ENCODE data around the gene COL21A1. TPM values are rescaled to one million over a fixed set of nuclear protein-coding genes. Genes with fewer than 3 reads are reported as not detected.

COL21A1 gene
- total RNA-seq, 2 experiments from 2014 or later = not detected

DNA sequence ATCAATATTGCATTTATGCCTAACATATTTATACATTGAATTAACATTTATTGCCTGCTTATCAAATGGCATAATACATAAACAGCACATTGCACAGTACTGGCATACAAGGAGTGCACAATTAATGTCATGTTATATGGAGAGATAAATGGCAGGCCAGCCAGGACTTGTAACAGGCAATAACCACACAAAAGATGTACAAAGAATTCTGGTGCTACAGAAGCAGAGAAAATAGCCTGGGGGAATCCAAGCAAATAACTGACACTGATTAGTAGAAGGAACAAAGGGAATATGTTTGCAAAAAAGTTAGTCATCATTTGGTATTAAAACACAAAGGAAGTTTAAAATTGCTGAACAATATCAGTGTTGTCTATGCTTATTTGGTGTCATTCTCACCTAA, 27.3 kb downstream of the COL21A1 start:
- POLR2A ChIA-PET = interaction anchor here (0.8 kb wide), 1 partner anchor 26 kb away, joined by 3 read pairs; no protein-coding TSS in a partner anchor
- Histone ChIP-seq H3K4me1 (ENCODE audit: insufficient read depth, low read length, poor library complexity, severe bottlenecking) (no peaks in the 10 kb centered on the region), H3K4me2 (ENCODE audit: low read length) (no peak overlapping the region), H4K20me1 (ENCODE audit: insufficient read depth, low read length) (no peaks in the 10 kb centered on the region), H3K36me3 (ENCODE audit: insufficient read depth, low read length) (no peaks in the 10 kb centered on the region), H3K9me2 (ENCODE audit: insufficient read depth, low read length) (no peaks in the 10 kb centered on the region), H2AFZ (ENCODE audit: low read length) (no peak overlapping the region), H3K79me2 (ENCODE audit: insufficient read depth, low read depth, low read length) (no peaks in the 10 kb centered on the region), H3K27ac (ENCODE audit: low read depth, low read length, poor library complexity, severe bottlenecking) (no peak overlapping the region), H3K4me3 (ENCODE audit: low read depth, low read length, poor library complexity, severe bottlenecking) (no peak overlapping the region), H3K9me3 (ENCODE audit: low read length) (no peaks in the 10 kb centered on the region)
- CTCF ChIA-PET (ENCODE audit: unreplicated experiment) = no interaction called here
- no TSS peak for BruUV-seq (replicated peaks)
- DNase-seq (ENCODE audit: low spot score) = no peak
- intact Hi-C loops (cut with micrococcal nuclease; ENCODE audit: unreplicated experiment) = no loop called here
- no peak for TF ChIP-seq CTCF (conservative IDR thresholded peaks at IDR 0.05; ENCODE audit: low read length)
- TF ChIP-seq EZH2phosphoT487 (IDR thresholded peaks at IDR 0.05; ENCODE audit: borderline replicate concordance, low read depth, low read length) = no peak

DNA sequence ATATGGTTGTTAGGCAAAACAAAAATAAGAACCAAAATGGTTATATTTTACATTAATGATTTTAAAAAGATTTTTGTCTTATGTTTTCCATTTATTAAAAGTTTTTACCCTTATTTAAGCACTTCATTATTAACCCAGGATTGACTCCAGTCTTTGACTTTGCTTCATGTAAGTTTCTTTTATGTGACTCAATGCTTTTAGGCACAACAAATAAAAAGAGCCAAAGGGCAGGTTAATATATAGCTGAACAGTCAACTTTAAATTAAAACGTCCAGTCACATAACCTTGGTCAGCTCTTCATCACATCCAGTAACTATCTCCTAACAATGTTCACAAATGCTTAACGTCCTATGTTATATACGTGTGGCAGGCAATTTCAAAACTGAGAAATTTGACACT, 32.7 kb downstream of the COL21A1 start:
- ChIA-PET CTCF (ENCODE audit: unreplicated experiment) (no interaction called here), POLR2A (no interaction called here)
- Histone ChIP-seq H3K4me3 (ENCODE audit: low read depth, low read length, poor library complexity, severe bottlenecking) (no peak overlapping the region), H4K20me1 (ENCODE audit: insufficient read depth, low read length) (no peaks in the 10 kb centered on the region), H3K36me3 (ENCODE audit: insufficient read depth, low read length) (no peaks in the 10 kb centered on the region), H3K9me2 (ENCODE audit: insufficient read depth, low read length) (no peaks in the 10 kb centered on the region), H3K4me2 (ENCODE audit: low read length) (no peak overlapping the region), H3K79me2 (ENCODE audit: insufficient read depth, low read depth, low read length) (no peaks in the 10 kb centered on the region), H3K27ac (ENCODE audit: low read depth, low read length, poor library complexity, severe bottlenecking) (no peak overlapping the region), H2AFZ (ENCODE audit: low read length) (no peak overlapping the region), H3K4me1 (ENCODE audit: insufficient read depth, low read length, poor library complexity, severe bottlenecking) (no peaks in the 10 kb centered on the region), H3K9me3 (ENCODE audit: low read length) (no peaks in the 10 kb centered on the region)
- intact Hi-C loops (cut with micrococcal nuclease; ENCODE audit: unreplicated experiment) = no loop called here
- no TSS peak for BruUV-seq (replicated peaks)
- DNase-seq (ENCODE audit: low spot score) = no peak
- TF ChIP-seq CTCF (conservative IDR thresholded peaks at IDR 0.05; ENCODE audit: low read length) (no peak), EZH2phosphoT487 (IDR thresholded peaks at IDR 0.05; ENCODE audit: borderline replicate concordance, low read depth, low read length) (no peak)

DNA sequence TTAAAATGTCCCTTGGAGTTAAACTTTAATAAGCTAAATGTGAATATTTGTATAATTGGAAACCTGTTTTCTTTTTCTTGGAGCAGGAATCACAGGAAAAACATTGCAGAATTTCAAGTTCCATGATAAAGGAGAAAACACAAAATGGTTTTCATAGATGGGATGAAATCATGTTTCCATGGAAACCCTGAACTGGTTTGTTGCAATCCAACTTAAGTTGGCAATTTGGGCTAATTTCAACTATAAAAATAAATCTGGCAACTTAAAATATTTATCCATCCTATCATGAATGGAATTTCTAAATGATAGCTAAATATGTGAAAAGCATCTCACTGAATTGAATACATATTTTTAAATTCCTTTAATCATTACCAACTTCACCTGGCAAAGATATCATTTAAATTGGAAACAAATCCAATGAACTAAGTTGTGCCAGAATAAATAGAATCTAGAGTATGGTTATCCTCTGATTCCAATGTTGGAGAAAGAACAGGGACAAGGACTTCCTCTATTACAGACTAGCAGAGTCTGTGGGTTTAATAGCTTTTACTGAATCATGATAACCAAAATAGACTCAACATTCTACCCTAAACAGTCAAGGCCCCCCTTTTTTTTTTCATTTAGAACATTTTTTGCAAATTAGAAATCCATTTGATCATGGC, 33.2 kb downstream of the COL21A1 start:
- Histone ChIP-seq H3K4me3 (ENCODE audit: low read depth, low read length, poor library complexity, severe bottlenecking) (no peak overlapping the region), H3K4me1 (ENCODE audit: insufficient read depth, low read length, poor library complexity, severe bottlenecking) (no peaks in the 10 kb centered on the region), H2AFZ (ENCODE audit: low read length) (no peak overlapping the region), H3K36me3 (ENCODE audit: insufficient read depth, low read length) (no peaks in the 10 kb centered on the region), H3K9me2 (ENCODE audit: insufficient read depth, low read length) (no peaks in the 10 kb centered on the region), H3K9me3 (ENCODE audit: low read length) (no peaks in the 10 kb centered on the region), H3K27ac (ENCODE audit: low read depth, low read length, poor library complexity, severe bottlenecking) (no peak overlapping the region), H4K20me1 (ENCODE audit: insufficient read depth, low read length) (no peaks in the 10 kb centered on the region), H3K79me2 (ENCODE audit: insufficient read depth, low read depth, low read length) (no peaks in the 10 kb centered on the region), H3K4me2 (ENCODE audit: low read length) (no peak overlapping the region)
- DNase-seq (ENCODE audit: low spot score) = no peak
- no TSS peak for BruUV-seq (replicated peaks)
- intact Hi-C loops (cut with micrococcal nuclease; ENCODE audit: unreplicated experiment) = no loop called here
- TF ChIP-seq EZH2phosphoT487 (IDR thresholded peaks at IDR 0.05; ENCODE audit: borderline replicate concordance, low read depth, low read length) (no peak), CTCF (conservative IDR thresholded peaks at IDR 0.05; ENCODE audit: low read length) (no peak)
- CTCF ChIA-PET (ENCODE audit: unreplicated experiment) = no interaction called here
- POLR2A ChIA-PET = no interaction called here
